ENCODE data around the gene TMEM91.

The TMEM91 gene

GRCh38 chr19:41412953-41413352, 36.6 kb downstream of the TMEM91 start:
- DNase-seq (ENCODE audit: low read depth): no peak

- DNase-seq (ENCODE audit: low read depth): no peak
These were observed 37.6 kb downstream of the TMEM91 start for GRCh38 chr19:41413947-41414346.

- no peak for DNase-seq (ENCODE audit: low read depth)
These were observed 38.1 kb downstream of the TMEM91 start for GRCh38 chr19:41414461-41414860.

- no peak for DNase-seq (ENCODE audit: low read depth)
These were observed 38.8 kb downstream of the TMEM91 start for GRCh38 chr19:41415154-41415571.

- no peak for DNase-seq (ENCODE audit: low read depth)
These were observed 39.9 kb downstream of the TMEM91 start for GRCh38 chr19:41416194-41416674.

- DNase-seq (ENCODE audit: low read depth): no peak
These were observed 44.0 kb downstream of the TMEM91 start for GRCh38 chr19:41420101-41420880.

GRCh38 chr19:41421314-41421713, 45.0 kb downstream of the TMEM91 start:
- DNase-seq (ENCODE audit: low read depth): no peak

GRCh38 chr19:41421973-41422372, 45.6 kb downstream of the TMEM91 start:
- no peak for DNase-seq (ENCODE audit: low read depth)

GRCh38 chr19:41422456-41422855, 46.1 kb downstream of the TMEM91 start:
- no peak for DNase-seq (ENCODE audit: low read depth)

- DNase-seq (ENCODE audit: low read depth): no peak
These were observed 46.6 kb downstream of the TMEM91 start for GRCh38 chr19:41422955-41423354.

- no peak for DNase-seq (ENCODE audit: low read depth)
These were observed 48.2 kb downstream of the TMEM91 start for GRCh38 chr19:41424335-41425173.

- no peak for DNase-seq (ENCODE audit: low read depth)
These were observed 49.1 kb downstream of the TMEM91 start for GRCh38 chr19:41425174-41426115.

- DNase-seq (ENCODE audit: low read depth): no peak
These were observed 49.9 kb downstream of the TMEM91 start for GRCh38 chr19:41426116-41426841.

GRCh38 chr19:41426952-41427646, 50.8 kb downstream of the TMEM91 start, which contains the start of gene B3GNT8:
Gene B3GNT8 (minus strand): TSS chr19:41427374. CDS start chr19:41426778, 596 bp downstream.
- DNase-seq (ENCODE audit: low read depth): no peak

- DNase-seq (ENCODE audit: low read depth): no peak
These were observed 51.5 kb downstream of the TMEM91 start for GRCh38 chr19:41427647-41428480.

GRCh38 chr19:41428481-41428859, 52.1 kb downstream of the TMEM91 start:
- no peak for DNase-seq (ENCODE audit: low read depth)

GRCh38 chr19:41430922-41431321, 54.6 kb downstream of the TMEM91 start:
- no peak for DNase-seq (ENCODE audit: low read depth)

GRCh38 chr19:41431426-41432386, 55.4 kb downstream of the TMEM91 start:
- no peak for DNase-seq (ENCODE audit: low read depth)

Measured in stimulated activated CD8-positive, alpha-beta memory T cell treated with anti-CD3 and anti-CD28 coated beads, Interleukin-15, amount 100 ng/mL, for 1 hour (primary cell).